Ovary (tissue), 9 donors: ENCODE results near the gene BFSP2. TPM values are rescaled to one million over a fixed set of nuclear protein-coding genes. Genes with fewer than 3 reads are reported as not detected.
"Not testable (repeated sequence)": the region's sequence is repeated elsewhere in the genome, so short reads cannot be mapped to it uniquely, and the experiment has no call there.

Experiments
- DNase-seq, 5 donors: peaks; one replicate each; pipeline ENCODE4 v3.0.0-alpha.2; 2019 to 2020
- H3K27ac ChIP-seq, 2 donors: fragments of 200-600 bp; one replicate each; pipeline versions ENCODE4 v1.5.1 to v1.8.0; 2019 to 2022
- H3K27me3 ChIP-seq: fragments of 200-600 bp; one replicate; pipeline ENCODE4 v1.8.0; 2022
- H3K36me3 ChIP-seq: fragments of 200-600 bp; sonication (generic); one replicate; pipeline ENCODE4 v1.5.1; 2019
- H3K4me1 ChIP-seq: one replicate; pipeline ENCODE4 v1.8.1; 2013; ENCODE audit warnings: mild to moderate bottlenecking, moderate library complexity; ENCODE audit not compliant: insufficient read depth
- H3K4me3 ChIP-seq: fragments of 200-600 bp; sonication (generic); one replicate; pipeline ENCODE4 v1.5.1; 2017
- H3K9me3 ChIP-seq, 2 donors: fragments of 200-600 bp in 1 of 2; sonication (generic) in 1 of 2; one replicate each; pipeline versions ENCODE4 v1.5.1 to v1.8.1; 2013 to 2019; ENCODE audit warnings: mild to moderate bottlenecking in 1 of 2, moderate library complexity in 1 of 2
- EP300 ChIP-seq: sonication (generic); formaldehyde crosslinking; IDR thresholded peaks from one replicate; pipeline ENCODE4 v1.6.1; 2017; ENCODE audit warnings: antibody characterized with exemption
- POLR2A ChIP-seq: fragments of 450-650 bp; IDR thresholded peaks from one replicate; pipeline ENCODE4 v1.6.1; 2017; ENCODE audit warnings: antibody characterized with exemption, mild to moderate bottlenecking, moderate library complexity
- WGBS, 3 donors: extraction: QIAGEN DNeasy Blood & Tissue Kit in 1 of 3; methylation state at CpG; one replicate each; pipeline versions ENCODE4 v1.1.5 to v1.1.7; 2013 to 2017; 5-methylcytosine and 5-hydroxymethylcytosine counted together
- intact Hi-C, 4 donors: fragments of 100-400 bp; cut with DNase I; formaldehyde crosslinking; loops; one replicate each; pipeline versions ENCODE4 v1.11.0 to v1.15.1; 2022 to 2023
- polyA plus RNA-seq, 2 donors: library from polyadenylated mRNA; stranded (reverse); fragments of 200-250 nt in 1 of 2; fragments of 350-450 nt in 1 of 2; fragmentation: Illumina TruSeq in 1 of 2; extraction: RNeasy Lipid Tissue Mini Kit (QIAGEN cat#74804) in 1 of 2; gene quantifications; one replicate each; pipeline ENCODE4 v1.2.3, GENCODE V29; 2013 to 2014
- total RNA-seq, 7 donors: library from RNA; depleted of rRNA in 2 of 7; stranded (reverse); fragments of >200 nt in 2 of 7; fragmentation: NEBNext Ultra II Directional in 3 of 7; extraction: Animal tissue kit (Norgen Biotek cat#: 25700) in 3 of 7; gene quantifications; one replicate each; pipeline versions ENCODE4 v1.1.0 to v1.2.4, GENCODE V29; 2016 to 2023
- TF ChIP-seq, protein P1 (sequence below), 3 donors: fragments of 450-650 bp in 2 of 3; fragments of 200-600 bp in 1 of 3; IDR thresholded peaks; one replicate each; pipeline versions ENCODE4 v1.5.1 to v1.8.0; 2016 to 2022; ENCODE audit warnings: antibody characterized with exemption in 3 of 3, mild to moderate bottlenecking in 1 of 3
- donor health status: DM: no; HTN: no; CAD: no; lungs with moderate emphysema.
- donor health status: DM: no; HTN: no; CAD: no.
- donor health status: Bipolar disorder and iron deficiency.
- donor health status: DM: yes; HTN: yes; CAD: no.
- donor health status: DM: no; HTN: no; CAD: no.
- donor health status: DM: yes; HTN: yes; CAD: no.

Gene BFSP2
- total and polyA plus RNA-seq, 9 donors, result not detected

DNA sequence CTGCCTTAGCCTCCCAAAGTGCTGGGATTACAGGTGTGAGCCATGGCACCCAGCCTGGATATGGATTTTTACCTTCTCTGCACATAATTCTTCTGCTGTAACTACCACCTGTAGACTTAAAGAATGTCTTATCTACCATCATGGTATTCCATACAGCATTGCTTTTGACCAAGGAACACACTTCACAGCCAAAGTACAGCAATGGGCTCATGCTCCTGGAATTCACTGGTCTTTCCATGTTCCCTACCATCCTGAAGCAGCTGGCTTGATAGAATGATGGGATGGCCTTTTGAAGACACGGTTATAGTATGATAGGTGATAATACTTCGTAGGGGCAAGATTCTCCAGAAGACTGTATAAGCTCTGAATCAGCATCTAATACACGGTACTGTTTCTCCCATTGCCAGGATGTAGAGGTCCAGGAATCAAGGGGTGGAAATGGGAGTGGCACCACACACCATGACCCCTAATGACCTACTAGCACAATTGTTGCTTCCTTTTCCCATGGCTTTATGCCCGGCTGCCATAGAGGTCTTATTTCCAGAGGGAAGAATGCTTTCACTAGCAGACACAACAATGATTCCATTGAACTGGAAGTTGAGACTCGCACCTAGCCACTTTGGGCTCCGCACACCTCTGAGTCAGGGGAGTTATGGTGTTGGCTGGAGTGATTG is 112.7 kb downstream of the BFSP2 start:
- no peak overlapping the region for H3K4me3 ChIP-seq
- no peaks in the 10 kb centered on the region for H3K4me1 ChIP-seq
- H3K27me3 ChIP-seq, result no peaks in the 10 kb centered on the region
- no peak for DNase-seq
- H3K9me3 ChIP-seq, result no peaks in the 10 kb centered on the region
- TF ChIP-seq EP300, result no peak
- no peak for TF ChIP-seq POLR2A
- TF ChIP-seq, protein P1, sequence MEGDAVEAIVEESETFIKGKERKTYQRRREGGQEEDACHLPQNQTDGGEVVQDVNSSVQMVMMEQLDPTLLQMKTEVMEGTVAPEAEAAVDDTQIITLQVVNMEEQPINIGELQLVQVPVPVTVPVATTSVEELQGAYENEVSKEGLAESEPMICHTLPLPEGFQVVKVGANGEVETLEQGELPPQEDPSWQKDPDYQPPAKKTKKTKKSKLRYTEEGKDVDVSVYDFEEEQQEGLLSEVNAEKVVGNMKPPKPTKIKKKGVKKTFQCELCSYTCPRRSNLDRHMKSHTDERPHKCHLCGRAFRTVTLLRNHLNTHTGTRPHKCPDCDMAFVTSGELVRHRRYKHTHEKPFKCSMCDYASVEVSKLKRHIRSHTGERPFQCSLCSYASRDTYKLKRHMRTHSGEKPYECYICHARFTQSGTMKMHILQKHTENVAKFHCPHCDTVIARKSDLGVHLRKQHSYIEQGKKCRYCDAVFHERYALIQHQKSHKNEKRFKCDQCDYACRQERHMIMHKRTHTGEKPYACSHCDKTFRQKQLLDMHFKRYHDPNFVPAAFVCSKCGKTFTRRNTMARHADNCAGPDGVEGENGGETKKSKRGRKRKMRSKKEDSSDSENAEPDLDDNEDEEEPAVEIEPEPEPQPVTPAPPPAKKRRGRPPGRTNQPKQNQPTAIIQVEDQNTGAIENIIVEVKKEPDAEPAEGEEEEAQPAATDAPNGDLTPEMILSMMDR (IDR thresholded peaks at IDR 0.05), result no peak
- WGBS, 3 donors, result 85 to 90% (median 86%) methylated on average over 6 of the region's 6 CpGs
- intact Hi-C loops, result no loop called here
- H3K27ac ChIP-seq, result no peak overlapping the region
- no peaks in the 10 kb centered on the region for H3K36me3 ChIP-seq

DNA sequence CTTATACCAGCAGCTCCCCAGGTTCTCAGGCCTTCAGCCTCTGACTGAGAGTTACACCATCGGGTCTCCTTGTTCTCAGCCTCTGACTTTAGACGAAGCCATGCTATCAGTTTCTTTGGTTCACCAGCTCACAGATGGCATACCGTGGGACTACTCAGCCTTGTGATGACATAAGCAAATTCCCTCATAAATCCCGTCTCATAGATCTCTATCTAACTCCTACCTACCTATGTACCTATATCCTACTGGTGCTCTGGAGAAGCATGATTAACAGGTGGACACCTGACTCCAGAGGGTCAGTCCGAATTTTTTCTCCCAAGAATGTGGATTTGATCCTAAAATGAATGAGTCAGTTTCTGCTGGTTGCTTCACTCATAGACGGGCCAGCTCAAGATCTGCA is 114.6 kb downstream of the BFSP2 start:
- intact Hi-C loops, result no loop called here
- TF ChIP-seq POLR2A (no peak), EP300 (no peak)
- TF ChIP-seq, protein P1 (IDR thresholded peaks at IDR 0.05), result no peak
- DNase-seq, result no peak
- no peaks in the 10 kb centered on the region for H3K4me1 ChIP-seq
- H3K4me3 ChIP-seq, result no peak overlapping the region
- H3K36me3 ChIP-seq, result no peaks in the 10 kb centered on the region
- H3K27ac ChIP-seq, result no peak overlapping the region
- H3K9me3 ChIP-seq, result no peaks in the 10 kb centered on the region
- 86 to 90% (median 87%) methylated on average over 6 of the region's 6 CpGs for WGBS, 3 donors
- no peaks in the 10 kb centered on the region for H3K27me3 ChIP-seq

DNA sequence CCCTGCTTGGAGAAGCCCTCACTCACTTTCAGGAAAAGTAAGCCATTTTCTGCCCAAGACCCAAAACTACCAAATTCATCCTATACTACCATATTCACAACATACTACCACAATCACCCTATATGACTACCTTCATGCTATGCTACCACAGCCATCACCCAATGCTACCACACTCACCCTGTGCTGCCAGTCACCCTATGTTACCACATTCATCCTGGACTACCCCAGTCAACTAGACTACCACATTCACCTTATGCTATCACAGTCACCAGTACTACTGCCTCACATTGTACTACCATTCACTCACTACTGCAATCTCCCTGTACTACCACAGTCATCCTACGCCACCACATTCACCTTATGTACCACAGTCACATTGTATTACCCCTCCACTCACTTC is 115.3 kb downstream of the BFSP2 start:
- H3K27me3 ChIP-seq, result no peaks in the 10 kb centered on the region
- H3K4me3 ChIP-seq, result no peak overlapping the region
- H3K9me3 ChIP-seq, result no peaks in the 10 kb centered on the region
- intact Hi-C loops, result no loop called here
- H3K36me3 ChIP-seq, result no peaks in the 10 kb centered on the region
- H3K4me1 ChIP-seq, result no peaks in the 10 kb centered on the region
- WGBS, 3 donors, result 93 to 96% (median 95%) methylated on average over 1 of the region's 1 CpG
- no peak overlapping the region for H3K27ac ChIP-seq
- no peak for TF ChIP-seq POLR2A
- no peak for TF ChIP-seq EP300
- TF ChIP-seq, protein P1 (IDR thresholded peaks at IDR 0.05), result no peak
- no peak for DNase-seq

DNA sequence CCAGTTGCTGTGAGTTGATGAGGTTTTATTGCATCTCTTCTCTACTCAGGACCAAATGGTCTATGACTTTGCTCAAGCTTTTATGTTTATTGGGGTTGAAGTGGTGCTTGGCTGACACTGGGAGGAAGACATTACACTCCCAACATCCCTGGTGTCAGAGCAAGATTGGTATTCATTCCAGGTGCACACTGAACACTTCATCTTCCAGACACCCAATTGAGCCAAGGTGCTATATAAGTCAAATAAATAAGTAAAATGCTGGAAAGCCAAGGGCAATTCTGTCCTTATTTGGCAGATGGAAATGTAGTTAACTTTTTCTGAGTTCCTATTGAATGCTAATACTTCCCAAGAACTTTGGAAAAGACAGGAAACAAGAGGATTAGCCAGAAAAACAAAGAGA is 120.4 kb downstream of the BFSP2 start:
- H3K27me3 ChIP-seq, result no peaks in the 10 kb centered on the region
- H3K36me3 ChIP-seq, result no peaks in the 10 kb centered on the region
- no peak overlapping the region for H3K4me3 ChIP-seq
- DNase-seq, result no peak
- no peaks in the 10 kb centered on the region for H3K4me1 ChIP-seq
- H3K9me3 ChIP-seq, result no peaks in the 10 kb centered on the region
- intact Hi-C loops, result no loop called here
- TF ChIP-seq EP300 (no peak), POLR2A (no peak)
- TF ChIP-seq, protein P1 (IDR thresholded peaks at IDR 0.05), result no peak
- no peak overlapping the region for H3K27ac ChIP-seq

DNA sequence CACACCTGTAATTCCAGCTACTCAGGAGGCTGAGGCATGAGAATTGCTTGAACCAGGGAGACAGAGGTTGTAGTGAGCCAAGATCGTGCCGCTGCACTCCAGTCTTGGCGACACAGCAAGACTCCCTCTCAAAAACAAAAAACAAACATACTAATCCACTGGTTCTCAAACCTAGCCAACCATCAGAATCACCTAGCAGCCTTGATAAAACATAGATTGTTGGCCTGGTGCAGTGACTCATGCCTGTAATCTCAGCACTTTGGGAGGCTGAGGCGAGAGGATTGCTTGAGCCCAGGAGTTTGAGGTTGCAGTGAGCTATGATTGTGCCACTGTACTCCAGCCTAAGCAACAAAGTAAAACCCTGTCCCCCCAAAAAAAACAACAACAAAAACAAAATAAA is 121.1 kb downstream of the BFSP2 start:
- H3K9me3 ChIP-seq, H3K27me3 ChIP-seq, H3K27ac ChIP-seq, intact Hi-C loops, H3K36me3 ChIP-seq, DNase-seq, H3K4me1 ChIP-seq, H3K4me3 ChIP-seq: not testable (repeated sequence)
- 90 to 92% (median 91%) methylated on average over 4 of the region's 4 CpGs for WGBS, 3 donors
